ENCODE data around the gene UBE2J1.

DNA sequence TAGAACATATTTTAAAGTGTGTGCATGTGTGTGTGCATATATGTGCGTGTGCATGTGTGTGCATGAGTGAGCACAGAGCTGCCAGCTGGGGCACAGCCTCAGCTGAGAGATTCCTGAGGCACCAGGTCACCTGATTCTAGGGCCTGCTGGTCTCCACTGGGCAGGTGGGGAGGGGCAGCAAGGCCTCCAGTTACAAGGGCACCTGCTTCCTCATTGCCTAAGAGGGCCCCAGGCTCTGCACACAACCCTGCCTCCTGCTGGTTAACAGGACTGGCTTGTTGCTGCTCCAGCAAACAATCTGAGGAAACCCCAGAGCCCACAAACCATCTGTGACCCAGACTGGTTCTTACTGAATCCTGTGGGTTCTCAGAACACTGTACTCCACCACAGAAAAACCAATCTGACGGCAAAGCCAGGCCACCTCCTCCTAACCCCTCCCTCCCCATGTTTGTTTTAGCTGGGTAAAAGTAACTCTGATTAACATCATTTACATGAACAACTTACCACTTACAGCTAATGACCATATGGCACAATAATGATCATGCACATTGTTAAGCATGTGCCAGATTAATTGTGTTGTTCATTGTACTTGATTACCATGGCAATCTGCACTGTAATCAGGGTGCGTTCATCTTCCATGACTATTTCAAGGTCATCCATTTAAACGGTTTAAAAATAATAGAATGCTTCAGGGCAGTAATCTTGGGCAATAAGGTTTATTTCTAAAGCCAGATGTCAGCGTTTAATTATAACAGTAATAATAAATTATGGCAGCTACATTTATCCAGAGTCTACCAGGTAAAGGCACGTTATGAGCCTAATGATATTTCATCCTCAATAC is 23.1 kb upstream of the UBE2J1 start:
- TF ChIP-seq CTCF (IDR thresholded peaks at IDR 0.05; ENCODE audit: extremely low read depth in 1 of 2, insufficient read depth in 1 of 2, low read depth in 1 of 2, low read length in 2 of 2) (peak in 1 of 2 donors; percentile 25), POLR2AphosphoS5 (IDR thresholded peaks at IDR 0.05; ENCODE audit: insufficient read depth, low read depth, low read length) (no peak), EZH2 (IDR thresholded peaks at IDR 0.05; ENCODE audit: borderline replicate concordance, low read depth, low read length, severe bottlenecking) (no peak), MAX (IDR thresholded peaks at IDR 0.05; ENCODE audit: insufficient read depth, insufficient read length) (no peak)

Data from endothelial cell of umbilical vein (primary cell).